K562 (cell line): Measurements from ENCODE around the gene IPPK. TPM values are rescaled to one million over a fixed set of nuclear protein-coding genes. Genes with fewer than 3 reads are reported as not detected.

Experiments used
- ATAC-seq: fragments of 200-7000 bp; cut with Tn5 transposase; 3 replicates; pipeline ENCODE4 v1.9.1; 2020; ENCODE audit warnings: moderate library complexity
- BruUV-seq: library from RNA; stranded (reverse); fragments of 400-500 nt; replicated peaks from 2 replicates; lab custom pipeline; 2021; lab: Mats Ljungman, UMichigan
- CTCF ChIA-PET: fragments of 300-600 bp; formaldehyde crosslinking; extraction: SDS; loops from one replicate; lab custom pipeline; 2021; ENCODE audit warnings: low intra/inter-chr PET ratio; lab: Yijun Ruan, JAX
- POLR2A ChIA-PET: fragments of 300-600, 350-650 bp; sonication (Branson Sonifier 250); formaldehyde crosslinking; extraction: SDS; loops from one replicate; lab custom pipeline; 2021; ENCODE audit warnings: antibody characterized with exemption, inconsistent platforms; lab: Yijun Ruan, JAX
- DNase-seq, 4 experiments: peaks; one replicate each; pipeline versions ENCODE4 v3.0.0 to v3.0.0-alpha.2; 2011 to 2018; ENCODE audit warnings: low spot score in 3 of 4, mixed read lengths in 3 of 4; ENCODE audit errors: extremely low read depth in 1 of 4
- FAIRE-seq: peaks from 2 replicates; lab custom pipeline; 2011; peaks lifted over from hg19 to GRCh38; lab: Jason Lieb, UNC
- H2AFZ ChIP-seq: 2 replicates; pipeline ENCODE4 v1.6.0; 2011; ENCODE audit warnings: low read depth, low read length, control low read depth, inconsistent platforms
- H3K27ac ChIP-seq: fragments of 200-600 bp; 3 replicates; pipeline ENCODE4 v1.8.0; 2011; ENCODE audit warnings: low read depth, mild to moderate bottlenecking, control low read depth, inconsistent platforms, low read length, moderate library complexity, mixed read lengths; ENCODE audit errors: extremely low read depth
- H3K27me3 ChIP-seq, 2 experiments: fragments of 300-600 bp in 1 of 2; 2 replicates in 1 of 2; 3 replicates in 1 of 2; pipeline versions ENCODE4 v1.6.0 to v1.8.0; 2011; ENCODE audit warnings: inconsistent platforms in 2 of 2, low read length in 2 of 2, mild to moderate bottlenecking in 1 of 2, mixed read lengths in 1 of 2, moderate library complexity in 1 of 2; ENCODE audit not compliant: control insufficient read depth in 2 of 2, insufficient read depth in 2 of 2
- H3K36me3 ChIP-seq: fragments of 300-600 bp; 3 replicates; pipeline ENCODE4 v1.8.0; 2011; ENCODE audit warnings: mild to moderate bottlenecking, low read length, inconsistent platforms; ENCODE audit not compliant: control insufficient read depth, insufficient read depth
- H3K4me1 ChIP-seq, 2 experiments: fragments of 200-600 bp in 1 of 2; replicated peaks in 1 of 2; 2 replicates in 1 of 2; 3 replicates in 1 of 2; pipeline versions ENCODE4 v1.5.1 to v1.8.0; 2011; ENCODE audit warnings: inconsistent platforms in 2 of 2, low read length in 2 of 2, mild to moderate bottlenecking in 1 of 2, mixed read lengths in 1 of 2, moderate library complexity in 1 of 2; ENCODE audit not compliant: control insufficient read depth in 2 of 2, insufficient read depth in 2 of 2
- H3K4me2 ChIP-seq: 2 replicates; pipeline ENCODE4 v1.6.1; 2011; ENCODE audit warnings: low read length, control low read depth, inconsistent platforms, mixed read lengths; ENCODE audit not compliant: insufficient read depth
- H3K4me3 ChIP-seq: fragments of 200-600 bp; sonication (generic), shearing (Covaris generic); 2 replicates; pipeline ENCODE4 v1.5.1; 2016; ENCODE audit warnings: control low read depth, inconsistent platforms
- H3K79me2 ChIP-seq: fragments of 200-600 bp; 3 replicates; pipeline ENCODE4 v1.8.0; 2011; ENCODE audit warnings: low read length, inconsistent platforms; ENCODE audit not compliant: control insufficient read depth, insufficient read depth
- H3K9ac ChIP-seq, 2 experiments: 2 replicates each; pipeline versions ENCODE4 v1.6.0 to v1.6.1; 2011; ENCODE audit warnings: low read depth in 2 of 2, low read length in 2 of 2, control low read depth in 1 of 2, inconsistent platforms in 1 of 2, mild to moderate bottlenecking in 1 of 2, mixed read lengths in 1 of 2; ENCODE audit not compliant: insufficient read depth in 1 of 2
- H3K9me1 ChIP-seq: one replicate; pipeline ENCODE4 v1.6.0; 2011; ENCODE audit warnings: inconsistent platforms, mild to moderate bottlenecking, low read length, moderate library complexity; ENCODE audit not compliant: control insufficient read depth, insufficient read depth
- H3K9me3 ChIP-seq: replicated peaks from 2 replicates; pipeline ENCODE4 v1.5.1; 2011; ENCODE audit warnings: low read depth, low read length, inconsistent platforms; ENCODE audit not compliant: control insufficient read depth, insufficient read depth
- H4K20me1 ChIP-seq: replicated peaks from 2 replicates; pipeline ENCODE4 v1.6.1; 2011; ENCODE audit warnings: low read length, inconsistent platforms, mixed read lengths; ENCODE audit not compliant: control insufficient read depth, insufficient read depth
- NCOA1 ChIP-seq: fragments of 450-650 bp; IDR thresholded peaks from 2 replicates; pipeline ENCODE4 v1.6.1; 2016; ENCODE audit warnings: low read depth
- SP2 ChIP-seq: IDR thresholded peaks from 2 replicates; pipeline ENCODE4 v1.6.1; 2011; ENCODE audit warnings: mild to moderate bottlenecking, low read depth, low read length, moderate library complexity; ENCODE audit not compliant: poor library complexity, severe bottlenecking; ENCODE audit errors: extremely low read depth
- STAT6 ChIP-seq: sonication (generic); formaldehyde crosslinking; IDR thresholded peaks from 2 replicates; pipeline ENCODE4 v1.8.1; 2023; ENCODE audit warnings: mild to moderate bottlenecking, missing genetic modification reagents
- VEZF1 ChIP-seq: fragments of 200-800 bp; sonication (Bioruptor generic); IDR thresholded peaks from 2 replicates; pipeline ENCODE4 v1.6.1; 2017; ENCODE audit warnings: missing genetic modification characterization, missing compliant biosample characterization
- ZNF449 ChIP-seq: fragments of 250-450 bp; sonication (Bioruptor Pico); IDR thresholded peaks from 2 replicates; pipeline ENCODE4 v1.8.0; 2022; ENCODE audit warnings: moderate library complexity, mild to moderate bottlenecking, inconsistent platforms
- in situ Hi-C: fragments of 300-500 bp; cut with MboI; formaldehyde crosslinking; loops from 4 replicates; pipeline ENCODE4 v1.15.0; 2018; ENCODE audit warnings: inconsistent platforms, mixed read lengths
- intact Hi-C: fragments of 100-400 bp; cut with micrococcal nuclease; formaldehyde crosslinking; loops from 2 replicates; pipeline ENCODE4 v1.14.2; 2022
- polyA plus RNA-seq, 8 experiments: library from polyadenylated mRNA; depleted of rRNA in 4 of 8; stranded (reverse) in 5 of 8; unstranded in 3 of 8; fragments of >200 nt; fragmentation: Nextera tagmentation in 2 of 8; fragmentation: Illumina TruSeq in 1 of 8; extraction: Ambion mirVana in 2 of 8; extraction: Trizol in 1 of 8; gene quantifications; 2 replicates each; pipeline versions ENCODE4 v1.2.1 to v1.2.3, GENCODE V29; 2011 to 2014; ENCODE audit warnings: inconsistent platforms in 1 of 8, missing spikeins in 1 of 8
- total RNA-seq, 7 experiments: library from RNA; depleted of rRNA in 6 of 7; stranded (reverse); fragments of >200 nt in 6 of 7; fragmentation: Illumina TruSeq in 2 of 7; extraction: Trizol in 2 of 7; gene quantifications; 2 replicates each; pipeline versions ENCODE4 v1.2.1 to v1.2.3, GENCODE V29; 2011 to 2021; ENCODE audit warnings: low replicate concordance in 1 of 7

Gene IPPK
- total and polyA plus RNA-seq, 9 of the 15 experiments (the other 6 are each of a cell fraction or from before 2014, with no cell fraction given): 3.1 to 22.2 (median 11.2) TPM

- TF ChIP-seq VEZF1 (CRISPR knock-in tag) (no peak), NCOA1 (no peak), ZNF449 (CRISPR knock-in tag) (no peak)
Observed at GRCh38 chr9:92564982-92565381, 104.9 kb downstream of the IPPK start (continued).

- in situ Hi-C loops: no loop called here
- no peak for ATAC-seq
- H3K27ac ChIP-seq: no peak overlapping the region
- no peaks in the 10 kb centered on the region for H3K9me1 ChIP-seq
- POLR2A ChIA-PET: no interaction called here
- DNase-seq: no peak
- H3K4me3 ChIP-seq: no peak overlapping the region
- no peak overlapping the region for H3K9ac ChIP-seq
- no TSS peak for BruUV-seq
- CTCF ChIA-PET: no interaction called here
- 0 out of 5 replicates have a peak, but pooled peaks cover under 1 to 8% of the 10 kb centered on the region in 2 experiments for H3K4me1 ChIP-seq
- FAIRE-seq: no peak
- no peak overlapping the region for H3K4me2 ChIP-seq
- H3K79me2 ChIP-seq: no peaks in the 10 kb centered on the region
- H2AFZ ChIP-seq: no peak overlapping the region
- H4K20me1 ChIP-seq: no peaks in the 10 kb centered on the region
- H3K36me3 ChIP-seq: no peaks in the 10 kb centered on the region
- intact Hi-C loops: no loop called here
- H3K27me3 ChIP-seq: no peaks in the 10 kb centered on the region
- no peak for TF ChIP-seq SP2
- TF ChIP-seq STAT6 (CRISPR knock-in tag): no peak
- TF ChIP-seq, all 486 proteins: peak for 0
- H3K9me3 ChIP-seq: no peaks in the 10 kb centered on the region
Observed at GRCh38 chr9:92564504-92564903, 105.4 kb downstream of the IPPK start.

Other genes with a start within 250 kb of the IPPK start
- not detected in 2 replicates for gene OMD, start 245.7 kb downstream of the IPPK start, total RNA-seq (2014; rRNA removed)
- gene OMD, start 245.7 kb downstream of the IPPK start, total RNA-seq (2014; rRNA removed; fragmentation: Illumina TruSeq; extraction: Trizol): not detected in 2 replicates
- gene OMD, start 245.7 kb downstream of the IPPK start, total RNA-seq (2015; rRNA removed; fragmentation: Illumina TruSeq; extraction: Trizol): not detected in 2 replicates
- gene OMD, start 245.7 kb downstream of the IPPK start, total RNA-seq (2021): not detected in 2 replicates
- gene OMD, start 245.7 kb downstream of the IPPK start, polyA plus RNA-seq (2011; rRNA removed): not detected in 2 replicates
- not detected in 2 replicates for gene OMD, start 245.7 kb downstream of the IPPK start, polyA plus RNA-seq (2014; fragmentation: Illumina TruSeq; extraction: Trizol)
- under 1 TPM in 1 of 2 experiments, not detected in 1; 0.21 TPM for gene OMD, start 245.7 kb downstream of the IPPK start, polyA plus RNA-seq (2014; fragmentation: Nextera tagmentation; extraction: Ambion mirVana)
- gene OMD, start 245.7 kb downstream of the IPPK start, polyA plus RNA-seq (2014; rRNA removed): not detected in 2 replicates
- gene ASPN, start 187.6 kb downstream of the IPPK start, total RNA-seq (2014; rRNA removed): not detected in 2 replicates
- gene ASPN, start 187.6 kb downstream of the IPPK start, total RNA-seq (2014; rRNA removed; fragmentation: Illumina TruSeq; extraction: Trizol): not detected in 2 replicates
- not detected in 2 replicates for gene ASPN, start 187.6 kb downstream of the IPPK start, total RNA-seq (2015; rRNA removed; fragmentation: Illumina TruSeq; extraction: Trizol)
- not detected in 2 replicates for gene ASPN, start 187.6 kb downstream of the IPPK start, total RNA-seq (2021)
- not detected in 2 replicates for gene ASPN, start 187.6 kb downstream of the IPPK start, polyA plus RNA-seq (2011; rRNA removed)
- gene ASPN, start 187.6 kb downstream of the IPPK start, polyA plus RNA-seq (2014; fragmentation: Illumina TruSeq; extraction: Trizol): not detected in 2 replicates
- gene ASPN, start 187.6 kb downstream of the IPPK start, polyA plus RNA-seq (2014; fragmentation: Nextera tagmentation; extraction: Ambion mirVana): under 1 TPM; 0.03 to 0.07 TPM
- gene ASPN, start 187.6 kb downstream of the IPPK start, polyA plus RNA-seq (2014; rRNA removed): not detected in 2 replicates
- gene ECM2, start 134.1 kb downstream of the IPPK start, total RNA-seq (2014; rRNA removed): not detected in 2 replicates
- gene ECM2, start 134.1 kb downstream of the IPPK start, total RNA-seq (2014; rRNA removed; fragmentation: Illumina TruSeq; extraction: Trizol): not detected in 2 replicates
- gene ECM2, start 134.1 kb downstream of the IPPK start, total RNA-seq (2015; rRNA removed; fragmentation: Illumina TruSeq; extraction: Trizol): not detected in 2 replicates
- gene ECM2, start 134.1 kb downstream of the IPPK start, total RNA-seq (2021): not detected in 2 replicates
- gene ECM2, start 134.1 kb downstream of the IPPK start, polyA plus RNA-seq (2011; rRNA removed): not detected in 2 replicates
- gene ECM2, start 134.1 kb downstream of the IPPK start, polyA plus RNA-seq (2014; fragmentation: Illumina TruSeq; extraction: Trizol): not detected in 2 replicates
- gene ECM2, start 134.1 kb downstream of the IPPK start, polyA plus RNA-seq (2014; fragmentation: Nextera tagmentation; extraction: Ambion mirVana): under 1 TPM; 0.03 to 0.07 TPM
- not detected in 2 replicates for gene ECM2, start 134.1 kb downstream of the IPPK start, polyA plus RNA-seq (2014; rRNA removed)
- 18.8 and 20.9 TPM in 2 replicates for gene BICD2, start 94.7 kb upstream of the IPPK start, total RNA-seq (2014; rRNA removed)
- 10.3 and 11.8 TPM in 2 replicates for gene BICD2, start 94.7 kb upstream of the IPPK start, total RNA-seq (2014; rRNA removed; fragmentation: Illumina TruSeq; extraction: Trizol)
- gene BICD2, start 94.7 kb upstream of the IPPK start, total RNA-seq (2015; rRNA removed; fragmentation: Illumina TruSeq; extraction: Trizol): 16.9 and 17.9 TPM in 2 replicates
- gene BICD2, start 94.7 kb upstream of the IPPK start, total RNA-seq (2021): 22.4 and 23.4 TPM in 2 replicates
- gene BICD2, start 94.7 kb upstream of the IPPK start, polyA plus RNA-seq (2011; rRNA removed): 6.1 and 6.6 TPM in 2 replicates
- 11.0 and 12.7 TPM in 2 replicates for gene BICD2, start 94.7 kb upstream of the IPPK start, polyA plus RNA-seq (2014; fragmentation: Illumina TruSeq; extraction: Trizol)
- 1 to 10 TPM; 3.6 to 4.3 TPM for gene BICD2, start 94.7 kb upstream of the IPPK start, polyA plus RNA-seq (2014; fragmentation: Nextera tagmentation; extraction: Ambion mirVana)
- 12.1 and 14.1 TPM in 2 replicates for gene BICD2, start 94.7 kb upstream of the IPPK start, polyA plus RNA-seq (2014; rRNA removed)
- gene ZNF484, start 207.9 kb upstream of the IPPK start, total RNA-seq (2014; rRNA removed): 2.0 and 2.1 TPM in 2 replicates
- 5.1 and 6.1 TPM in 2 replicates for gene ZNF484, start 207.9 kb upstream of the IPPK start, total RNA-seq (2014; rRNA removed; fragmentation: Illumina TruSeq; extraction: Trizol)
- gene ZNF484, start 207.9 kb upstream of the IPPK start, total RNA-seq (2015; rRNA removed; fragmentation: Illumina TruSeq; extraction: Trizol): 5.4 and 5.8 TPM in 2 replicates
- 2.7 TPM in 2 replicates for gene ZNF484, start 207.9 kb upstream of the IPPK start, total RNA-seq (2021)
- 1.8 and 3.1 TPM in 2 replicates for gene ZNF484, start 207.9 kb upstream of the IPPK start, polyA plus RNA-seq (2011; rRNA removed)
- gene ZNF484, start 207.9 kb upstream of the IPPK start, polyA plus RNA-seq (2014; fragmentation: Illumina TruSeq; extraction: Trizol): 2.2 and 2.5 TPM in 2 replicates
- 1 to 10 TPM; 1.1 to 2.2 TPM for gene ZNF484, start 207.9 kb upstream of the IPPK start, polyA plus RNA-seq (2014; fragmentation: Nextera tagmentation; extraction: Ambion mirVana)
- gene ZNF484, start 207.9 kb upstream of the IPPK start, polyA plus RNA-seq (2014; rRNA removed): 1.4 and 1.5 TPM in 2 replicates